Left renal cortex interstitium (tissue), 4 donors: ENCODE measurements around the gene ERICH6. TPM values are rescaled to one million over a fixed set of nuclear protein-coding genes. Genes with fewer than 3 reads are reported as not detected.

Experiments
- DNase-seq, 4 donors: peaks; one replicate each; pipeline ENCODE4 v3.0.0-alpha.2; 2013; ENCODE audit warnings: low read depth in 4 of 4, low spot score in 2 of 4, missing footprints in 1 of 4
- polyA plus RNA-seq, 4 donors: library from polyadenylated mRNA; unstranded; fragments of 120-200 nt; gene quantifications; one replicate each; pipeline ENCODE4 v1.2.1, GENCODE V29; 2013; ENCODE audit not compliant: insufficient read length in 4 of 4

The ERICH6 gene
- polyA plus RNA-seq, 4 donors, result 0.46 to 1.1 (median 0.72) TPM

GRCh38 chr3:150691414-150692040, 12.2 kb downstream of the ERICH6 start:
- no peak for DNase-seq

- DNase-seq, result no peak
Observed at GRCh38 chr3:150687613-150688012, 16.1 kb downstream of the ERICH6 start.

GRCh38 chr3:150682824-150683223, 20.9 kb downstream of the ERICH6 start:
- DNase-seq, result no peak

- DNase-seq, result no peak
Observed at GRCh38 chr3:150682279-150682678, 21.4 kb downstream of the ERICH6 start.

GRCh38 chr3:150681057-150681456, 22.7 kb downstream of the ERICH6 start:
- no peak for DNase-seq

GRCh38 chr3:150680562-150680961, 23.2 kb downstream of the ERICH6 start:
- DNase-seq, result no peak

- DNase-seq, result no peak
Observed at GRCh38 chr3:150675587-150675986, 28.1 kb downstream of the ERICH6 start.

GRCh38 chr3:150673966-150674365, 29.8 kb downstream of the ERICH6 start:
- DNase-seq, result no peak

GRCh38 chr3:150666167-150666566, 37.6 kb downstream of the ERICH6 start:
- DNase-seq, result no peak

GRCh38 chr3:150663461-150663860, 40.3 kb downstream of the ERICH6 start:
- no peak for DNase-seq

GRCh38 chr3:150662410-150663200, 41.1 kb downstream of the ERICH6 start:
- DNase-seq, result no peak

- DNase-seq, result no peak
Observed at GRCh38 chr3:150656316-150656715, 47.4 kb downstream of the ERICH6 start.

GRCh38 chr3:150653110-150653561, 50.6 kb downstream of the ERICH6 start:
- no peak for DNase-seq

- DNase-seq, result no peak
Observed at GRCh38 chr3:150640256-150640655, 63.5 kb downstream of the ERICH6 start.

- DNase-seq, result no peak
Observed at GRCh38 chr3:150639262-150639661, 64.5 kb downstream of the ERICH6 start.

GRCh38 chr3:150636258-150636657, 67.5 kb downstream of the ERICH6 start:
- DNase-seq, result no peak

GRCh38 chr3:150635526-150635925, 68.2 kb downstream of the ERICH6 start:
- no peak for DNase-seq

- no peak for DNase-seq
Observed at GRCh38 chr3:150635076-150635475, 68.6 kb downstream of the ERICH6 start.

GRCh38 chr3:150631515-150632221, 72.1 kb downstream of the ERICH6 start:
- DNase-seq, result no peak

GRCh38 chr3:150627557-150627956, 76.2 kb downstream of the ERICH6 start:
- DNase-seq, result no peak

- DNase-seq, result no peak
Observed at GRCh38 chr3:150626148-150626930, 77.4 kb downstream of the ERICH6 start.
